Renal pelvis (tissue), 12 donors: ENCODE data around the gene TST. TPM values are rescaled to one million over a fixed set of nuclear protein-coding genes. Genes with fewer than 3 reads are reported as not detected.

ENCODE experiments used
- DNase-seq: peaks from one replicate; pipeline ENCODE4 v3.0.0-alpha.2; 2013
- long read RNA-seq, 16 experiments: transcript quantifications; one replicate each; lab custom pipeline, GENCODE V29; 2026
- polyA plus RNA-seq, 3 donors: library from polyadenylated mRNA; unstranded; fragments of 120-200 nt; gene quantifications; one replicate each; pipeline ENCODE4 v1.2.1, GENCODE V29; 2013; ENCODE audit not compliant: insufficient read length in 3 of 3

TST gene
- polyA plus RNA-seq: 10 to 100 TPM; 56.6 to 74.2 (median 62.0) TPM
- long read RNA-seq, donor 1, transcript TST-202 (2 exons, 1,797 nt): major isoform, 12 of 205 reads
- long read RNA-seq, donor 1, transcript TST-201 (3 exons, 1,211 nt): minor isoform, 11 of 205 reads
- long read RNA-seq, donor 1, partial matches to known transcripts: 176 of 205 reads
- long read RNA-seq, donor 1, other reads (novel, unspliced or antisense): 6 of 205 reads
- long read RNA-seq, donor 2, transcript TST-201 (3 exons, 1,211 nt): major isoform, 21 of 36 reads
- long read RNA-seq, donor 2, transcript TST-202 (2 exons, 1,797 nt): minor isoform, 15 of 36 reads
- long read RNA-seq, donor 2, partial matches to known transcripts: 0 of 36 reads
- long read RNA-seq, donor 2, other reads (novel, unspliced or antisense): 0 of 36 reads
- long read RNA-seq, donor 3, transcript TST-201 (3 exons, 1,211 nt): minor isoform, 10 of 77 reads
- long read RNA-seq, donor 3, transcript TST-202 (2 exons, 1,797 nt): major isoform, 12 of 77 reads
- long read RNA-seq, donor 3, partial matches to known transcripts: 55 of 77 reads
- long read RNA-seq, donor 3, other reads (novel, unspliced or antisense): 0 of 77 reads
- long read RNA-seq, donor 4, transcript TST-202 (2 exons, 1,797 nt): major isoform, 19 of 162 reads
- long read RNA-seq, donor 4, transcript TST-201 (3 exons, 1,211 nt): minor isoform, 17 of 162 reads
- long read RNA-seq, donor 4, partial matches to known transcripts: 126 of 162 reads
- long read RNA-seq, donor 4, other reads (novel, unspliced or antisense): 0 of 162 reads
- long read RNA-seq, donor 5, partial matches to known transcripts: 50 of 63 reads
- long read RNA-seq, donor 5, other reads (novel, unspliced or antisense): 8 of 63 reads
- long read RNA-seq, donor 6, transcript TST-202 (2 exons, 1,797 nt): major isoform, 10 of 125 reads
- long read RNA-seq, donor 6, transcript TST-201 (3 exons, 1,211 nt): minor isoform, 6 of 125 reads
- long read RNA-seq, donor 6, partial matches to known transcripts: 104 of 125 reads
- long read RNA-seq, donor 6, other reads (novel, unspliced or antisense): 5 of 125 reads
- long read RNA-seq, donor 7, transcript TST-201 (3 exons, 1,211 nt): minor isoform, 7 of 243 reads
- long read RNA-seq, donor 7, transcript TST-202 (2 exons, 1,797 nt): major isoform, 18 of 243 reads
- long read RNA-seq, donor 7, partial matches to known transcripts: 208 of 243 reads
- long read RNA-seq, donor 7, other reads (novel, unspliced or antisense): 10 of 243 reads
- long read RNA-seq, donor 8, transcript TST-201 (3 exons, 1,211 nt): major isoform, 5 of 14 reads
- long read RNA-seq, donor 8, partial matches to known transcripts: 6 of 14 reads
- long read RNA-seq, donor 8, other reads (novel, unspliced or antisense): 0 of 14 reads
- long read RNA-seq, donor 9, transcript TST-202 (2 exons, 1,797 nt): minor isoform, 18 of 152 reads
- long read RNA-seq, donor 9, transcript TST-201 (3 exons, 1,211 nt): major isoform, 22 of 152 reads
- long read RNA-seq, donor 9, partial matches to known transcripts: 107 of 152 reads
- long read RNA-seq, donor 9, other reads (novel, unspliced or antisense): 5 of 152 reads
- long read RNA-seq, donor 10, transcript TST-201 (3 exons, 1,211 nt): major isoform, 18 of 188 reads
- long read RNA-seq, donor 10, transcript TST-202 (2 exons, 1,797 nt): minor isoform, 16 of 188 reads
- long read RNA-seq, donor 10, partial matches to known transcripts: 154 of 188 reads
- long read RNA-seq, donor 10, other reads (novel, unspliced or antisense): 0 of 188 reads
- long read RNA-seq, donor 11, transcript TST-201 (3 exons, 1,211 nt): major isoform, 5 of 61 reads
- long read RNA-seq, donor 11, transcript TST-202 (2 exons, 1,797 nt): major isoform, 5 of 61 reads
- long read RNA-seq, donor 11, partial matches to known transcripts: 51 of 61 reads
- long read RNA-seq, donor 11, other reads (novel, unspliced or antisense): 0 of 61 reads
- long read RNA-seq, donor 12, transcript TST-201 (3 exons, 1,211 nt): major isoform, 19 of 169 reads
- long read RNA-seq, donor 12, transcript TST-202 (2 exons, 1,797 nt): minor isoform, 13 of 169 reads
- long read RNA-seq, donor 12, partial matches to known transcripts: 122 of 169 reads
- long read RNA-seq, donor 12, other reads (novel, unspliced or antisense): 15 of 169 reads
- long read RNA-seq, donor 13, transcript TST-202 (2 exons, 1,797 nt): major isoform, 9 of 54 reads
- long read RNA-seq, donor 13, transcript TST-201 (3 exons, 1,211 nt): minor isoform, 6 of 54 reads
- long read RNA-seq, donor 13, partial matches to known transcripts: 21 of 54 reads
- long read RNA-seq, donor 13, other reads (novel, unspliced or antisense): 17 of 54 reads
- long read RNA-seq, donor 14, transcript TST-202 (2 exons, 1,797 nt): major isoform, 19 of 257 reads
- long read RNA-seq, donor 14, transcript TST-201 (3 exons, 1,211 nt): minor isoform, 12 of 257 reads
- long read RNA-seq, donor 14, partial matches to known transcripts: 226 of 257 reads
- long read RNA-seq, donor 14, other reads (novel, unspliced or antisense): 0 of 257 reads
- long read RNA-seq, donor 15, transcript TST-202 (2 exons, 1,797 nt): major isoform, 27 of 290 reads
- long read RNA-seq, donor 15, transcript TST-201 (3 exons, 1,211 nt): minor isoform, 23 of 290 reads
- long read RNA-seq, donor 15, partial matches to known transcripts: 235 of 290 reads
- long read RNA-seq, donor 15, other reads (novel, unspliced or antisense): 5 of 290 reads
- long read RNA-seq, donor 16, transcript TST-201 (3 exons, 1,211 nt): major isoform, 16 of 121 reads
- long read RNA-seq, donor 16, transcript TST-202 (2 exons, 1,797 nt): minor isoform, 15 of 121 reads
- long read RNA-seq, donor 16, partial matches to known transcripts: 90 of 121 reads
- long read RNA-seq, donor 16, other reads (novel, unspliced or antisense): 0 of 121 reads

GRCh38 chr22:37019309-37020191, at the start of gene TST, which contains the start of gene MPST:
TSS of gene TST (minus strand) at chr22:37019447. CDS start at chr22:37018732, 715 bp downstream.
TSS of gene MPST (plus strand) at chr22:37019742. CDS start at chr22:37019837, 95 bp downstream.
- DNase-seq: peak; percentile 77

DNA sequence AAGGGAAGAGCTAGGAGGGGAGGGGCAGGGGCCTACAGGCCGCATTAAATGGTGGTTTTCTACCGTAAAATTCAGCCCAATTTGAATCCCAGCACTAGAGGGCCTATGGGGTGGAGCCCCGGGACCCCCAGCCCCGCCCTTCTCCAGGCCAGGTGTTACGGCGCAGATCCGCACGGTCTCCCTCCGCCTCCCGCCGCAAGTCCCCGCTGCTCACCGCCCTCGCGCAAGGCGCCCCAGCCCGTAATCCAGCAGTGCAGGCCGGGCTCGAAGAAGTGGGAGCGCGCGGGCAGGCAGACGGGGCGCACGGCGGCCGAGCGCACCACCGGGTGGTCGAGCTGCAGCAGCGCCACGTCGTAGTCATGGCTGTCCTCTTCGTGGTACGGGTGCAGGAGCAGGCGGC, 49.6 kb upstream of the TST start:
- no peak for DNase-seq

GRCh38 chr22:37067428-37067827, 48.2 kb upstream of the TST start:
- no peak for DNase-seq

DNA sequence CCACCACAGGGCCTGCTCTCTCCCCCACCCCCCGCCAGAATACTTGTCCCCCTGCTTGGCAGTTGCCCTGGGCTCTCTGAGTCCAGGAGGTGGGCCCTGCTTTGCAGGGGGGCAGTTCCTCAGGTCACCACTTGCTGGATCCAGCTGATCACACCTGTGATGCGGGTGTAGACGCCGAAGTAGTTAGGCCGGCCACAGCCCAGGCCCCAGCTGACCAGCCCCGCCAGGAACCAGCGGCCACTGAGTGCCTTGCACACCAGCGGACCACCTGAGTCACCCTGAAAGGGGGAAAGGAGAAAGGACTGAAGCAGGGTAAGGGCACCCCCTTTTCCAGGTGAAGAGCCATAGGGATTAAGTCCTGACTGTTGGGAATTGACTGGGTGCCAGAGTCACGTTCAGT, 46.7 kb upstream of the TST start:
- DNase-seq: no peak

DNA sequence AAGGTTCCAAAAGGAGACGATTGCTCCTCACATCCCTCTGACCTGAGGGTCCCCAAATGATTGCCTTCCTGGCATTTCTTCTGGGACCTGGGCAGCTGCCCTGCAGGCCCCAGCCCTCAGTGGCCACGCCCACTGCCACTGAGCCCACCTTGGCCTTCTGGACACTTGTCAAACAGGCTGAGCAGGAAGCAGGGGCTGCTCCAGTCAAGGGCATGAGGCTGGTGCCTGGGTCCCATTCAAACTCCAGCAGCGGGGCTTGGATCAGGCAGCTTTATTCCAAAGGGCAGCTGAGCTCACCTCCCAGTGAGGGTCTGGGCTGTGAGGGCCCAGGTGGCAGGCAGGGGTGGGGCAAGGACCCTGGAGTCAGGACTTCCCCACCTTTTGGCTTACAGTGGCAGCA, 45.9 kb upstream of the TST start:
- no peak for DNase-seq

- DNase-seq: no peak
Observed at GRCh38 chr22:37064553-37064952, 45.3 kb upstream of the TST start.

GRCh38 chr22:37063431-37064420, 44.5 kb upstream of the TST start:
- DNase-seq: no peak

GRCh38 chr22:37062702-37063381, 43.6 kb upstream of the TST start:
- DNase-seq: no peak

- DNase-seq: no peak
Observed at GRCh38 chr22:37062376-37062675, 43.1 kb upstream of the TST start.

DNA sequence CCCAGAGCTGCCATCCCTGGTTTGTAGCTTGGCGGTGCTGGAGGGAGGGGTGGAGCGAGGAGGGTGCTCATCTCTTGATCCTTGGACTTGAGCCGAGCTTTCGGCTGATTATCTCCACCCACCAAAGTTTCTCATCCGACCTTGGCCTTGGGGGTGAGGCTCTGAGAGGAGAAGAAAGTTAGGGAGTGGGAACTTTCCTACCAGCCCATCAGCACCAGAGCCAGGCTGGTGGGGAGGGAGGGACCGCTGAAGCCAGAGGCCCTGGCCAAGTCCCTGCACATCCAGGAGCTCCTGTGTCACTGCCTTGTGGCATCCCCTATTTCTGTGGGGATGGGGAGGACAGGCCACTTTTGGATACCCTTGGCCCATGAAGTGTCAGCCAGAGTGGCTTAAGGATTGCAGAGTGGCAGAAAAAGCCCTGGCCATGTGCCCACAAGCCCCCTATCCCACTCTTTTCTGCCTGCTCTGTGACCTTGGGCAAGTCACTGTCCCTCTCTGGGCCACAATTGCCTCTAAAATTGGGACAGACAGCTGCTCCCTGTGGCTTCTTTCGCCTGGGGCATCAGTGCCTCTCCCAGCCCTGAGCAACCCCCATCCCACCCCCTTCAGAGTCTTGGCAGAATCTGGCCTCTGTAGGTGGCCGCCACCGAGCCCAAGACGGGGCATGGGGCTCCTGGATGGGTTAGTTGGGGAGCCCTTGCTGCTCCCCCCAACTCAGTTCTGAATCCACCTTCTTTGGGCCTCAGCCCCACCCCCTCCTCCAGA, 42.5 kb upstream of the TST start:
- DNase-seq: no peak

DNA sequence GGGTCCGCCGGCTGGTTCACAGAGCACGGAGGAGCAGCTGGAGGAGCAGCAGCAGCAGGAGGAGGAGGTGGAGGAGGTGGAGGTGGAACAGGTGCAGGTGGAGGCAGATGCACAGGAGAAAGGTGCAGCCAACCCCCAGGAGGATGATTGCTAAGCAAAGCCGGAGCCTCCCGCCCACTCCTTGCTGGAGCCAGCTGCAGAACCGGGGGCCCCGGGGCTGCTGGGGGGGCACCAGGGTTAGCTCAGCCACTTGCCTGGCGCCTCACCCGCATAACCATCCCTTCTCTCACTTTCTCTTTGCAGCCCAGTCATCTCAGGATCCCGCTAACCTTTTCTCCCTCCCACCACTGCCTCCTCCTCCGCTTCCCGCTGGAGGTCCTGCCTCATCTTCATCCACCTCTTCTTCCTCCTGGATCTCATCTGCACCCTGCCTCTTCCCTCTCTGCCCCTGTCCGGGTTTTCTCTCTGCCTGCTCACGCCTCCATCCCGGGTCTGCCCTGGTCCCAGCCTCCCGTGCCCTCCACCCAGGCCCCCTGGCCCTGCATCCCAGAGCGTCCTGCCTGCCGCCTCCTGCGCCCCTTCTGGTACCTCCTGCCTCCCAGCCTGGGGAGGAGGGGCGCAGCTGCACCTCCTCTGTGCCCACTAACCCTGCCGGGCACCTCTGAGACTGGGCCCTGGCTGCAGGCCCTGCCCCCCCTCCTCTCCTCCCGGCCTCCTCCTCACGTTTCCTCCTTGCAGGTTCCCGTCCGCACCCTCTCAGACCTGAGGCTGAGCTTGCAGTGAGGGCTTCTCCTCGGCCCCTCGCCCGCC, 41.8 kb upstream of the TST start:
- no peak for DNase-seq

GRCh38 chr22:37059876-37060449, 40.7 kb upstream of the TST start:
- DNase-seq: no peak
